ENCODE results near the gene RANBP17. TPM values are rescaled to one million over a fixed set of nuclear protein-coding genes. Genes with fewer than 3 reads are reported as not detected.

Gene RANBP17
- total RNA-seq, 2 donors from 2014 or later = 26.6 to 28.0 TPM

DNA sequence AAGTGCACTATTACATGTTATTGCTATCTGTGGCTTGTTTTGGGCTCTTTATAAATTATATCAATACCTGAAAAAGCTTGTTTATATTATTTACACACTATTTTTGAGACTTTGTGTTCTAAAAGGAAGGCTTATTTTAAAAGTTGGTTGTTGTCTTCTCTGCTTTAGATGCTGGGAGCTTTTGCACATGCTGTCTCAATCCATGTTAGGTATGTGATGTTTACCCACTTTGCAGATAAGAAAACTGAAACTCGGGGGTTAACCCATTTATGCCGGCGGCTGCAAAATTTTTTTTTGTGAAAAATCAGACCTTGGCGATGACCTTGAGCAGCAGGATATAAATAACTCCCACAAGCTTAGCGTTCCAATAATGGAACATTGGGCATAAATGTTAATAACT, 212.9 kb downstream of the RANBP17 start:
- Histone ChIP-seq H3K27ac (ENCODE audit: low read depth, low read length) (no peak overlapping the region), H3K9ac (ENCODE audit: extremely low read depth, low read length, poor library complexity, severe bottlenecking) (no peak overlapping the region), H3K9me3 (ENCODE audit: control insufficient read depth, low read length) (peaks cover 24% of the 10 kb centered on the region), H3K4me3 (ENCODE audit: low read length) (no peak overlapping the region), H3K36me3 (ENCODE audit: control insufficient read depth, insufficient read depth, low read length) (peaks cover 17% of the 10 kb centered on the region), H3K4me1 (ENCODE audit: control insufficient read depth, insufficient read depth, low read length) (no peaks in the 10 kb centered on the region), H3K27me3 (ENCODE audit: control insufficient read depth, insufficient read depth, low read length, poor library complexity, severe bottlenecking) (no peaks in the 10 kb centered on the region)
- Mint-ChIP-seq H3K4me3 (no peak overlapping the region), H3K27me3 (ENCODE audit: insufficient read depth) (no peaks in the 10 kb centered on the region), H3K9me3 (peaks cover 8% of the 10 kb centered on the region), H3K4me1 (no peaks in the 10 kb centered on the region), H3K27ac (no peak overlapping the region), H3K36me3 (ENCODE audit: low read depth) (peaks cover 29% of the 10 kb centered on the region)
- WGBS, 2 experiments (ENCODE audit: insufficient coverage in 1 of 2, insufficient read length in 1 of 2) = 94 to 100% methylated on average over 5 of the region's 5 CpGs
- TF ChIP-seq, protein P1, sequence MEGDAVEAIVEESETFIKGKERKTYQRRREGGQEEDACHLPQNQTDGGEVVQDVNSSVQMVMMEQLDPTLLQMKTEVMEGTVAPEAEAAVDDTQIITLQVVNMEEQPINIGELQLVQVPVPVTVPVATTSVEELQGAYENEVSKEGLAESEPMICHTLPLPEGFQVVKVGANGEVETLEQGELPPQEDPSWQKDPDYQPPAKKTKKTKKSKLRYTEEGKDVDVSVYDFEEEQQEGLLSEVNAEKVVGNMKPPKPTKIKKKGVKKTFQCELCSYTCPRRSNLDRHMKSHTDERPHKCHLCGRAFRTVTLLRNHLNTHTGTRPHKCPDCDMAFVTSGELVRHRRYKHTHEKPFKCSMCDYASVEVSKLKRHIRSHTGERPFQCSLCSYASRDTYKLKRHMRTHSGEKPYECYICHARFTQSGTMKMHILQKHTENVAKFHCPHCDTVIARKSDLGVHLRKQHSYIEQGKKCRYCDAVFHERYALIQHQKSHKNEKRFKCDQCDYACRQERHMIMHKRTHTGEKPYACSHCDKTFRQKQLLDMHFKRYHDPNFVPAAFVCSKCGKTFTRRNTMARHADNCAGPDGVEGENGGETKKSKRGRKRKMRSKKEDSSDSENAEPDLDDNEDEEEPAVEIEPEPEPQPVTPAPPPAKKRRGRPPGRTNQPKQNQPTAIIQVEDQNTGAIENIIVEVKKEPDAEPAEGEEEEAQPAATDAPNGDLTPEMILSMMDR (conservative IDR thresholded peaks at IDR 0.05) = no peak
- no peak for DNase-seq

DNA sequence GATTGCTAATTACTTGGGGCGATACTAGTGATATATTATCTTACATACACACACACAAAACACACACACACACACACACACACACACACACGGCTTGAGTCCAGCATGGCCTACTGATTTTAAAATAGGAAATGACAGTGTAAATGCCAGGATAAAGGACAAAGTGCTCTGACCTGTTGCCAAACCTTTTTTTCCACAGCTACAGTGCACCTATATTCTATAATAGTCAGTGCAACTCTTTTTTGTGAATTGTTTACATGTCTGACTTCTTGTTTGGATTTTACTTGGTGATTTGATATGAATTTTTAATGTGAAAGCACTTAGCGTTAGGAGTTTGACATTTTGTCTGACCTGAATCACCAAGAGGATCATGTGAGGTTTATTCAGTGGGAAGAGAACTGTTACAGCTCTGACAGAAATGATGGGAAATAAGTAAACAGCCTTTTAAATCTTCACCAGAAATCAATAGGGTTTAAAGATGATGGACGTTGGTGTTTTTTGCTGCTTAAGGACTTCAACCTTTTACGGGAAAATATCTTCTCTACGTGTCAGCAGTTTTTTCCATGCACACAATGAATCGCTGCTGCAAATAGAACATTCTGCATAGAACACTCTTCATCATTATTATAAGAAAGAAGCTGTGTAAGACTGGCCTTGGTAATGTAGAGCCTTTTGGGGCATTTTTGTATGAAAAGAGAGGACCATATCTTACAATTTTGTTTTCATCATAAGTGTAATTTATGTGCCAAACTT, 218.5 kb downstream of the RANBP17 start:
- Histone ChIP-seq H3K4me1 (ENCODE audit: control insufficient read depth, insufficient read depth, low read length) (no peaks in the 10 kb centered on the region), H3K4me3 (ENCODE audit: low read length) (no peak overlapping the region), H3K9ac (ENCODE audit: extremely low read depth, low read length, poor library complexity, severe bottlenecking) (no peak overlapping the region), H3K9me3 (ENCODE audit: control insufficient read depth, low read length) (peaks cover 20% of the 10 kb centered on the region), H3K27me3 (ENCODE audit: control insufficient read depth, insufficient read depth, low read length, poor library complexity, severe bottlenecking) (no peaks in the 10 kb centered on the region), H3K36me3 (ENCODE audit: control insufficient read depth, insufficient read depth, low read length) (peaks cover 17% of the 10 kb centered on the region), H3K27ac (ENCODE audit: low read depth, low read length) (no peak overlapping the region)
- Mint-ChIP-seq H3K4me3 (no peak overlapping the region), H3K27me3 (ENCODE audit: insufficient read depth) (no peaks in the 10 kb centered on the region), H3K36me3 (ENCODE audit: low read depth) (peaks cover 30% of the 10 kb centered on the region), H3K27ac (no peak overlapping the region), H3K4me1 (no peaks in the 10 kb centered on the region), H3K9me3 (peaks cover 8% of the 10 kb centered on the region)
- TF ChIP-seq, protein P1 (conservative IDR thresholded peaks at IDR 0.05) = no peak
- no peak for DNase-seq
- WGBS, 2 experiments (ENCODE audit: insufficient coverage in 1 of 2, insufficient read length in 1 of 2) = 56 to 91% methylated on average over 3 to 7 of the region's 7 CpGs

DNA sequence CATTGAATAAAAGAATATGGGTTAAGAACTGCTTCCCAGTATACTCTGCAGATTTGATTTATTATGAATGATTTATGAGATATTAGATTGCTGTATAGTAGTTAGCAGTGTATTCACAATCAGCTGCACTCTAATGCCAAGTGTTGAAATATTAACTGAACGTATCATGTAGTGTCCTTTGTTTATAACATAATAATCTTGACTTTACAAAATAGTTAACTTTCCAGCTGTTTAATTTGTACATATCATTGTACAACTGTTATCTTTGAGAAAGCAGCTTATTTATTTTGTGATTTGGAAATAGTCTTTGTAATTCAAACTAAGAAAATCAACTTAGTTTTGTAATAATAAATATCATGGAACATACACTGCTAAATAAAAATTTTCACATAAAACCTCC, 219.5 kb downstream of the RANBP17 start:
- no peaks in the 10 kb centered on the region for H3K4me1 ChIP-seq (ENCODE audit: control insufficient read depth, insufficient read depth, low read length)
- H3K4me3 ChIP-seq (ENCODE audit: low read length) = no peak overlapping the region
- Mint-ChIP-seq H3K36me3 (ENCODE audit: low read depth) (peaks cover 28% of the 10 kb centered on the region), H3K4me3 (no peak overlapping the region), H3K9me3 (peaks cover 8% of the 10 kb centered on the region), H3K4me1 (no peaks in the 10 kb centered on the region), H3K27me3 (ENCODE audit: insufficient read depth) (no peaks in the 10 kb centered on the region), H3K27ac (no peak overlapping the region)
- WGBS, 2 experiments (ENCODE audit: insufficient coverage in 1 of 2, insufficient read length in 1 of 2) = no CpG with 5 or more reads among the region's 1 CpG
- peaks cover 17% of the 10 kb centered on the region for H3K36me3 ChIP-seq (ENCODE audit: control insufficient read depth, insufficient read depth, low read length)
- DNase-seq = no peak
- H3K9me3 ChIP-seq (ENCODE audit: control insufficient read depth, low read length) = peaks cover 20% of the 10 kb centered on the region
- TF ChIP-seq, protein P1 (conservative IDR thresholded peaks at IDR 0.05) = no peak
- H3K27me3 ChIP-seq (ENCODE audit: control insufficient read depth, insufficient read depth, low read length, poor library complexity, severe bottlenecking) = no peaks in the 10 kb centered on the region
- H3K9ac ChIP-seq (ENCODE audit: extremely low read depth, low read length, poor library complexity, severe bottlenecking) = no peak overlapping the region
- no peak overlapping the region for H3K27ac ChIP-seq (ENCODE audit: low read depth, low read length)
